AG04450 (cell line): ENCODE measurements around the gene FRMPD2. TPM values are rescaled to one million over a fixed set of nuclear protein-coding genes. Genes with fewer than 3 reads are reported as not detected.

ENCODE experiments used
- CTCF ChIA-PET: fragments of 300-600, 350-600 bp; formaldehyde crosslinking; extraction: SDS; loops from one replicate; lab custom pipeline; 2022; ENCODE audit warnings: antibody characterized with exemption, inconsistent platforms; lab: Charles Lee
- POLR2A ChIA-PET: fragments of 350-600 bp; formaldehyde crosslinking; extraction: SDS; loops from one replicate; lab custom pipeline; 2021; ENCODE audit warnings: antibody characterized with exemption, inconsistent platforms; lab: Yijun Ruan, JAX
- DNase-seq: peaks from one replicate; pipeline ENCODE4 v3.0.0-alpha.2; 2011; ENCODE audit warnings: low read depth, low spot score
- H3K27ac ChIP-seq: one replicate; pipeline ENCODE4 v1.5.1; 2012; ENCODE audit warnings: low read depth, low read length, control low read depth
- H3K27me3 ChIP-seq: one replicate; pipeline ENCODE4 v1.6.0; 2012; ENCODE audit warnings: low read length; ENCODE audit not compliant: control insufficient read depth, insufficient read depth
- H3K4me3 ChIP-seq: 2 replicates; pipeline ENCODE4 v1.5.1; 2011; ENCODE audit warnings: mild to moderate bottlenecking, low read depth, low read length, control low read depth
- H3K9me3 ChIP-seq: 2 replicates; pipeline ENCODE4 v1.5.1; 2012; ENCODE audit warnings: low read length; ENCODE audit not compliant: control insufficient read depth, insufficient read depth
- polyA plus RNA-seq: library from polyadenylated mRNA; depleted of rRNA; stranded (reverse); fragments of >200 nt; gene quantifications from 2 replicates; pipeline ENCODE4 v1.2.3, GENCODE V29; 2011
- TF ChIP-seq, protein P1 (sequence below): IDR thresholded peaks from 2 replicates; pipeline ENCODE4 v1.5.1; 2011; ENCODE audit warnings: low read depth, low read length, control low read depth, inconsistent platforms

FRMPD2 gene
- polyA plus RNA-seq, 1 experiment, result not detected

DNA sequence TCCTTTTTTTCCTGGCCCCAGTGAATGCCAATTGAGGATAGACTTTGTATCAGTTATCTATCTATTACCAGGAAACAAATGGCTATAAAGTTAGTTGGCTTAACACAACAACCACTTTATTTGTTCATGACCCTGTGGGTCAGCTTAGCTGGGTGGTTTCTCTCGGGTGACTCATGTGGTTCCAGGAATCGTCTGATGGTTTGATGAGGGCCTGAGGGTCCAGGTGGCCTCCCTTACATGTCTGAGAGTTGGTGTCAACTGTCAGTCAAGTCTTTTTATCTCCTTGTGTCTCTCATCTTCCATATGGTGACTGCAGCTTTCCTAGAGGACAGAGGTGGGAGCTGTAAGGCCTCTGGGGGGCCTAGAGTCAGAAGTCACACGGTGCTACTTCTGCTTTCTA, 16.7 kb upstream of the FRMPD2 start:
- Histone ChIP-seq H3K9me3 (no peaks in the 10 kb centered on the region), H3K4me3 (no peak overlapping the region), H3K27me3 (peaks cover 16% of the 10 kb centered on the region), H3K27ac (no peak overlapping the region)
- DNase-seq, result no peak
- POLR2A ChIA-PET, result no interaction called here
- TF ChIP-seq, protein P1, sequence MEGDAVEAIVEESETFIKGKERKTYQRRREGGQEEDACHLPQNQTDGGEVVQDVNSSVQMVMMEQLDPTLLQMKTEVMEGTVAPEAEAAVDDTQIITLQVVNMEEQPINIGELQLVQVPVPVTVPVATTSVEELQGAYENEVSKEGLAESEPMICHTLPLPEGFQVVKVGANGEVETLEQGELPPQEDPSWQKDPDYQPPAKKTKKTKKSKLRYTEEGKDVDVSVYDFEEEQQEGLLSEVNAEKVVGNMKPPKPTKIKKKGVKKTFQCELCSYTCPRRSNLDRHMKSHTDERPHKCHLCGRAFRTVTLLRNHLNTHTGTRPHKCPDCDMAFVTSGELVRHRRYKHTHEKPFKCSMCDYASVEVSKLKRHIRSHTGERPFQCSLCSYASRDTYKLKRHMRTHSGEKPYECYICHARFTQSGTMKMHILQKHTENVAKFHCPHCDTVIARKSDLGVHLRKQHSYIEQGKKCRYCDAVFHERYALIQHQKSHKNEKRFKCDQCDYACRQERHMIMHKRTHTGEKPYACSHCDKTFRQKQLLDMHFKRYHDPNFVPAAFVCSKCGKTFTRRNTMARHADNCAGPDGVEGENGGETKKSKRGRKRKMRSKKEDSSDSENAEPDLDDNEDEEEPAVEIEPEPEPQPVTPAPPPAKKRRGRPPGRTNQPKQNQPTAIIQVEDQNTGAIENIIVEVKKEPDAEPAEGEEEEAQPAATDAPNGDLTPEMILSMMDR, result no peak
- CTCF ChIA-PET, result interaction anchor here (1.2 kb wide), 1 partner anchor 15 kb away, joined by 6 read pairs; no protein-coding TSS in a partner anchor

DNA sequence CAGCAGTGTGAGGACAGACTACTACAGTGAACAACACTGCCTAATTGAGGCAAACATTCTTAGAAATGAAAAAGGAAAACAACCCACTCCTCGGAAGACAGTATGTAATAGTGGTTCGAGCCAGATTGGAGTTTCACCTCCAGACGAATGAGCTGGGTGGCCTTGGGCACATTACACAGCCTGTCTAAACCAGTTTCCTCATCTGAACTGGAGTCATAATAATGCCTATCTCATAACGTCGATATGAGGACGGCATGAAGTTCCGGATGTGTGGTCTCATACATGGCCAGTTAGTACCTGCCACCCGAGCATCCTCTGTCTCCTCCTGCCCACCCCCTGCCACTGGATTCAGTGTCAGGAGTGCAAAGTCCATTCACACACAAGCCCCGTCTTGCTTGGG, 15.8 kb upstream of the FRMPD2 start:
- no peak for DNase-seq
- H3K4me3 ChIP-seq, result no peak overlapping the region
- H3K9me3 ChIP-seq, result no peaks in the 10 kb centered on the region
- ChIA-PET POLR2A (no interaction called here), CTCF (interaction anchor here (0.6 to 1.2 kb wide), 4 partner anchors 14 to 1730 kb away, joined by 3 to 6 read pairs (median 3); no protein-coding TSS in a partner anchor)
- peaks cover 23% of the 10 kb centered on the region for H3K27me3 ChIP-seq
- TF ChIP-seq, protein P1, result no peak
- no peak overlapping the region for H3K27ac ChIP-seq

DNA sequence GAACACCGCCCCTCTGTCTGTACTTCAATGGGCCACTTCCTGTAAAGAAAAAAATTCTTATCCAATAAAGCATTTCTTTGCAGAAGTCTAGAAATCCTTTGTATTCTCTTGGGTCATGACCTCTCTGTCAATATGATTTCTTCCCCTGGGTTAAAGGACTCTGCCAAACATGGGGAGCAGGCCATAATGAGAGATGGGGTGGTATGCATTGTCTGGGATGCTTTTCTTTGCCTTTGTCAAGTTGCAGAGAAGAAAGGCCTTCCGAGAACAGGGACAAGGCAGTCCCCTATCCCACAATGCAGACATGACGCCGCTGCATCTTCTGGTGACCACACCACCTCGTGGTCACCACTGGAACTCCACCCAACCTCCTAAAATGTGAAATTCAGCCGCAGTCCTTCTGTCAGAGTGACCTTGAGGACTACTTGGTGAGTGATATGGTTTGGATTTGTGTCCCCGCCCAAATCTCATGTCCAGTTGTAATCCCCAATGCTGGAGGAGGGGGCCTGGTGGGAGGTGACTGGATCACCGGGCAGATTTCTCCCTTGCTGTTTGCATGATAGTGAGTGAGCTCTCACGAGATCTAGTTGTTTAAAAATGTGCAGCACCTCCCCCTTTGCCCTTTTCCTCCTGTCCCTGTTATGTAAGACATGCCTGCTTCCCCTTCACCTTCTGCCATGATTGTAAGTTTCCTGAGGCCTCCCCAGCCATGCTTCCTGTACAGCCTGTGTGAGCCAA, 15.2 kb upstream of the FRMPD2 start:
- TF ChIP-seq, protein P1, result peak; percentile 79
- Histone ChIP-seq H3K9me3 (no peaks in the 10 kb centered on the region), H3K27me3 (peaks cover 29% of the 10 kb centered on the region), H3K4me3 (no peak overlapping the region), H3K27ac (no peak overlapping the region)
- POLR2A ChIA-PET, result no interaction called here
- no peak for DNase-seq
- CTCF ChIA-PET, result interaction anchor here (0.6 to 1.2 kb wide), 4 partner anchors 14 to 1730 kb away, joined by 3 to 6 read pairs (median 3); no protein-coding TSS in a partner anchor

DNA sequence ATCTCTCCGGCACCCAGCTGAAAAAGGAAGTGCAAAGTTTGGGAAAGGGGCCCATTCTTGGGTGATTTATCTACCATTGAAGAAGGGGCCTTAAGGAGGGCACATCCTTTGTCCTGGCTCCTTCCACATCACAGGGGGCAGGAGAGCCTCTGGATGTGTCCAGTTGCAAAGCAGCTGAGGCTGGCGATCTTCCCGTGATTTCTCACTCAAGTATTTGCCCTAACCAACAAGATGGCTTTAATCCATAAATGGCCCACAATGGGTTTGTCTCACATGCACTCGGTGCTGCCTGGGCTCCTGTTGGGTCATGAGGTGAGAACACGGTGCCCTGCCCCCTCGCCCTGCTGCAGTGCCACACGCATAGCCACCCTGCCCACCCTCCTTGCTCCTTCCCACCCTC, 14.2 kb upstream of the FRMPD2 start:
- TF ChIP-seq, protein P1, result no peak
- ChIA-PET POLR2A (no interaction called here), CTCF (no interaction called here)
- Histone ChIP-seq H3K4me3 (no peak overlapping the region), H3K9me3 (peaks cover 4% of the 10 kb centered on the region; the same call in 1 of the 2 replicates), H3K27me3 (peaks cover 33% of the 10 kb centered on the region), H3K27ac (no peak overlapping the region)
- no peak for DNase-seq
